Activated CD4-positive, CD25-positive, alpha-beta regulatory T cell (primary cell): ENCODE data around the gene ASB12.
"Not testable (repeated sequence)": the region's sequence is repeated elsewhere in the genome, so short reads cannot be mapped to it uniquely, and the experiment has no call there.

Source experiments
- DNase-seq, 4 experiments: peaks; one replicate each; lab custom pipeline; 2025; lab: John Stamatoyannopoulos, UW

The ASB12 gene, protein sequence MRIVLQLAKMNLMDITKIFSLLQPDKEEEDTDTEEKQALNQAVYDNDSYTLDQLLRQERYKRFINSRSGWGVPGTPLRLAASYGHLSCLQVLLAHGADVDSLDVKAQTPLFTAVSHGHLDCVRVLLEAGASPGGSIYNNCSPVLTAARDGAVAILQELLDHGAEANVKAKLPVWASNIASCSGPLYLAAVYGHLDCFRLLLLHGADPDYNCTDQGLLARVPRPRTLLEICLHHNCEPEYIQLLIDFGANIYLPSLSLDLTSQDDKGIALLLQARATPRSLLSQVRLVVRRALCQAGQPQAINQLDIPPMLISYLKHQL

DNA sequence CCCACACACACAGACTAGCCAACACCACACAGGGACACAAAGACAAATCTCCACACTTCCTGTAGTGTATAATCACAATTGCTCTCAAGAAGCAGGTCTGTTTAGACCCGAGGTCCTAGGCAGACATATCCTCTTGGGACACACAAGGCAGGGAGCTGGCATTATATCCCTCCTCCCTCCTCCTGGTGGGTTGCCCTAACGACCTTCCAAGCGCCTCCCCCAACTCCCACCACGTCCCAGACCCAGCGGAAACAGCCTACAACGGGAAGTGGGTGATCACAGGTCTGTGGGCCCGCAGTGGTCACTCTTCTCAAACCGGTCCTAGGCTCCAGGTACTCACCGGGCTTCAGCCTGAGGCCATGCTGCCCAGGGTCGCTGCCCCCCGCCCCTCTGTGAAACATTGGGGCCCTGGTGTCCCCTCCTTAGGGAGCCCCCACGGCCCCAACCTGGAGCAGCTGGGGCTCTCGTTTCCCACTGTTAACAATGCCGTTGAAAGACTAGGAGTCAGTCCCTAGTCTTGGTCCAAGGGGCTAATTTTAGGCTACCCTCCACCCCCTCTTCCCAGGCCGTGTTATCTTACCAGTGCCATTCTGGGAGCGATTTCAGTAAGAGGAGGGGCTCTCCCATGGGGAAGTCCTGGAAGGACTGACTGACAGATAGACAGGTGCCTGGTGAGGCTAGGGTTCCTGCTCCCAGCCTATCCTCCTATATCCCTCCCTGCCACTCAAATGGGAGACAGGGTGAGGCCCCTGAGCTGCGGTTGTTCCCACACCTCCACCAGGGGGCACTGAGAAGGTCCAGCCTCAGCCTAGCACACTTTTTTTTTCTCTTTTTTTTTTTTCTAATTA is at the start of gene ASB12:
ASB12 (minus strand) TSS at position 485 of the 848 bp plus-strand sequence. CDS start 4,957 bp downstream, outside the sequence.
- DNase-seq, result no peak

GRCh38 chrX:64265265-64265664 is 34.9 kb upstream of the ASB12 start:
- DNase-seq, result no peak

GRCh38 chrX:64229154-64229553 is 1.3 kb downstream of the ASB12 start:
- no peak for DNase-seq

- DNase-seq, result no peak
Observed at GRCh38 chrX:64218023-64218422, 12.4 kb downstream of the ASB12 start.

- not testable (repeated sequence) for DNase-seq
Observed at GRCh38 chrX:64213989-64214388, 16.4 kb downstream of the ASB12 start.

GRCh38 chrX:64206556-64207162 is 23.7 kb downstream of the ASB12 start:
- no peak for DNase-seq

DNA sequence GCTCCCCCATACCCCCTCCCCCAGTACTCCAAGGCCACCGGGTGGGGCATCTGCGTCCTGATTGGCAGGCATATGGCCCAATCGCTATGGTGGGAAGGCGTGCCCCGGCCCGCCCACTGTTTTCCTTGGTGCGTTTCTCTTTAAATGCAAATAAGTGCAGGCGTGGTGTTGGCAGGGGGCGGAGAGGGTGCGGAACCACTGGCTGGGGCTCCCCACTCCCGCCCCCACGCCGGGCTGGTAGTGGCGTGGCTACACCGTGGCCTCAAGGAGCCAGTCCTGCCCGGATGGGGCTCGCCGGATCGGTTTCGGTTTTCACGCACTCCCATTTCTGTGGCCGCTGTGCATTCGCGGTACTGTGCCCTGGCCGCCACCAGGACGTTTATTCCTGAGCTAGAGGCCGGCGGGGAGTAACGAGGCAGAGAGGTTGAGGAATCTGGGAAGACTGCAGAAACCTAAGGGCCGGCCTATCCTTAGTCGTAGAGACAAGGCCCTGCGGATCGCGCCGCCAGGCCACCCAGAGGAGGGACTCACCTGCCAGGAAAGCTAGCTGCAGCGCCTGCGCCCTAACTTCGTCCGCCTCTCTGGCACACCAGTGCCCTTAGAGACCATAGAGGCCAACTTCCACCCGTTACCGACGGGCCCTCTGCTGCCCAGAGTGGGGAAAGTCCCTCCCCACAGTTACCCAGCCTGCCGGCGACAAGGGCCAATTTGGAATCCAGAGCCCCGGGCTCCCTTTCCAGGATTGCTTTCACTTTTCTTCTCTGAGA is 24.5 kb downstream of the ASB12 start:
- DNase-seq, result peak; percentile 50 to 73 (median 70)

DNA sequence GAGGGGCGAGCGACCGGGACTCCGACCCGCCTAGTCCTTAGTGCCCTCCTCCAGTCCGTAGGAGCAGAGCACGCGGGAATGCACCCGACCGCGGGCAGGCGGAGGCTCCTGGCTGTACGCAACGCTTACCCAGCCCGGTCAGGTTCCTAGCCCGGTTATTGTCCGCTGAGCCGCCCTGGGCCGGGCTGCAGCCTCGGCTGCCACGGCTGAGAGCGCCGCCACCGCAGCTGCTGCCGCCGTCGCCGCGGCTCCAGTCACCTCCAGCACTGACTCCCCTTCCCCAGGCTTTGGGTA is 25.0 kb downstream of the ASB12 start, which contains the start of gene AMER1:
AMER1 (minus strand) TSS at position 268 of the 294 bp plus-strand sequence. CDS start 12,422 bp downstream, outside the sequence.
- peak in 2 of 4 experiments; percentile 17 to 31 for DNase-seq

DNA sequence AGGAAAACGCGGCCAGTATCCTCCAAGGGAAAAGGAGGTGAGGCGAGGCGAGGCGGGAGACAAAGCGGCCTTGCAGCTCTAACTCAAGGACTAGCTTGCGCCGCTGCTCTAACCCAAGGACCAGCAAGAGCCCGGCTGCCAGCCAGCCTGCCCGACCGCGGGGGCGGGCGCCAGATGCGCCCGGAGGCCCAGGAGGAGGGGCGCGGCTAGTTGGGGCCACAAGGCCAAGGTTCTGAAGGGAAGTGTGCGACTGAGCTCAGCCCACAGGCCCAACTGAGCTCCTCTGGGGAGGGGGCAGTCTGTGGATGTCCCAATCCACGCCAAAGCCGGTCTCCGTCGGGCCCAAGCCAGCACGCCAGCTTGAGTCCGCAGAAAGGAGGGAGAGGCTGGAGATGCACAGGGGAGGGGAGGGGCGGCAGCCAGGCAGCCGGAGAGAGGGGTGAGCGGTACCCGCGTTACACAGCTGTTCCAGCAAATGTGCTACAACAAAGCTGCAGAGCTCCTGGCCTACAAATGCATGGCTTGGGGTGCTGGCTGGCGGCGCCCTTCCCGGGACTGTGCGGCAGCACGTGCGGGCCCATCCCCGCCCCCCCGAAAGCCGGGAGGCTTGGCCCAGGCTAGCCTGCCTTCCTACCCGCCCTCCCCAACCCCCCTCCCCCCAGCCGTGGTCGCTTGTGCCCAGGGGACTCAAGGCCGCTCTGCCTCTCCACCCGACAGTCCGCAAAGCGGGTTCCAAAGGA is 25.5 kb downstream of the ASB12 start:
- peak in 2 of 4 experiments; percentile 4 to 5 for DNase-seq

- DNase-seq, result no peak
Observed at GRCh38 chrX:64204252-64204651, 26.2 kb downstream of the ASB12 start.

DNA sequence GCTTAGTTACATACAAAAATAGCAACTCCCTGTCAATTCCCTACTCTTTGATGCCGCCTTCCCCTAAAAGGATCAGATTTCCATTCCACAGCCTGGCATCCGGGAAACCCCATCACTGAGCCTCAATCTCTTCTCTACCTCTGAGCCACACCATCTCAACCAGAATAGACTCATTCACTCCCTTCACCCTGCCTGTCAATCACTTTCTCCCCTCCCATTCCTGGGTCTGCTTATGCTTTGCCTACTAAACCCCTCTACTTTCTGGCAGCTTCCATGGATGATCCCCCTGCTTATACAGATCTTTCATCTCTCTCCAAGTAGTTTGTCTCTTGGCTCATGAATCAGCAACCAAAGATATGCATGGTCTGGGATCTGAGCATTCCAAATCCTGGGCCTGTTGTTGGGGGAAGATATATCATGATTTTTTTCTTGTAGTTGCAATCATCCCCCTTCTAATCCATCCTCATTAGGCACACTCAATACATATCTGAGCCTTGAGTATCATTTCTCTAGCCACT is 27.5 kb downstream of the ASB12 start:
- no peak for DNase-seq

GRCh38 chrX:64198036-64198435 is 32.4 kb downstream of the ASB12 start:
- no peak for DNase-seq

DNA sequence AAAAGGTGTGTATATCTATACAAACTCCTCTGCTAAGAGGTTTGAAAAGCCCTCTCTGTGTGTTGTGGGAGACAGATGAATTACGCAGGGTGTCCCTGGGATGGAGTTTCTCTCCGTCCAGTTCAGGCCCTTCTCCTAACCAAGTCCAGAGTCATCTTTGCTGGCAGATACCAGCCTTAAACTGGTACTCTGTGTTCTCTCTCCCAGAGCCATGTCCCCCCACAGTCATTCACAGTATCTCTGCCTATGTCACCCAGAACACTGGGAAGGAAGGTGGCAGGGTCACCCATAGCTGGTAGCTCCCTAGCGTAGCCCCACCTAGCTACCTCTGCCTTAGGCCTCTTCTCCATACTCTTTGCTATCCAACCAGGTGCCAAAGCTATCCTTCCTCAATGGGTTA is 33.8 kb downstream of the ASB12 start:
- DNase-seq, result no peak

- DNase-seq, result no peak
Observed at GRCh38 chrX:64195862-64196261, 34.5 kb downstream of the ASB12 start.

DNA sequence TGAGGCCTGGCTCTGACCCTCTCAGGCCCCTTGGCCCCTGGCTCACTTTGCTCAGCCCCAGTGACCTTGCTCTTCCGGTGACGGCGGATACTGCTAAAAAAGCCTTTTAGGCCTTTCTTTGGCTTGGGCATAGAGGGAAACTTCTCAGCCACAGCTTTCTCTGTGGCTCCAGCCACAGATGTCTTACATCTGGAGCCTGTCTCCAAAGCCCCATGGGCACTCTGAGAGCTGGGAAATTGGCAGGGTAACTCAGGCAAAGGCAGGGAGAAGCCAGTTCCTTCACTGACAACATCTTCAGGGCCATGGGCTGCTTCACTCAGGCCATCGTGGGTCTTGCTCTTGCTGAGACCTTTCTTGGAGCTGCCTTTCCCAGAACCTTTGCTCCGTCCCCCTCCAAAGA is 37.7 kb downstream of the ASB12 start:
- no peak for DNase-seq

DNA sequence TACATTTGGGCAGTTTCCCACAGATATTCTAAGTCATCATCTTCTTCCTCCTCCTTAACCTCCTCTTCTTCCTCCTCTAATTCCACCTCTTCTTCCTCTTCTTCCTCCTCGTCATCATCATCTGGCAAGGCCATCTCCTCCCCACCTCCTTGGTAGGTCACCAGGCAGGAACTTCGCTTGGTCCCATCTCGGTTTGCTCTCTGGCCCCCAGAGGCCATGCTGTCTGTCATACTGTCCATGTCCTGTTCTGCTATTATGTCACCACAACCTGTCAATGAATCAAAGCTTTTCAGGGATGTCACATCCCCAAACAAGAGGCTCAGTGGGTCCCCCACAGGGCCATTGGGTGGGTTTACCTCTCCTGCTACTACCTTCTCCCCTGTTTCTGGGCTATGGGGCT is 38.4 kb downstream of the ASB12 start:
- no peak for DNase-seq

- no peak for DNase-seq
Observed at GRCh38 chrX:64191281-64192010, 39.0 kb downstream of the ASB12 start.

GRCh38 chrX:64190136-64190740 is 40.2 kb downstream of the ASB12 start:
- no peak for DNase-seq

- DNase-seq, result no peak
Observed at GRCh38 chrX:64188901-64189300, 41.5 kb downstream of the ASB12 start.

GRCh38 chrX:64187762-64188150 is 42.7 kb downstream of the ASB12 start:
- no peak for DNase-seq
